HCT116 (cell line): ENCODE measurements around the gene MNT. TPM values are rescaled to one million over a fixed set of nuclear protein-coding genes. Genes with fewer than 3 reads are reported as not detected.

Source experiments
- ATAC-seq: fragments of 200-7000 bp; cut with Tn5 transposase; 2 replicates; pipeline ENCODE4 v1.9.1; 2020; ENCODE audit warnings: mild to moderate bottlenecking, moderate library complexity
- BruUV-seq: library from RNA; stranded (reverse); fragments of 400-500 nt; replicated peaks from 2 replicates; lab custom pipeline; 2021; lab: Mats Ljungman, UMichigan
- CTCF ChIA-PET: fragments of 300-600 bp; sonication (Branson Sonifier 250); formaldehyde crosslinking; loops from one replicate; lab custom pipeline; 2021; ENCODE audit warnings: antibody characterized with exemption; lab: Charles Lee
- POLR2A ChIA-PET: fragments of 300-600, 350-600 bp; sonication (Branson Sonifier 250); formaldehyde crosslinking; loops from one replicate; lab custom pipeline; 2021; ENCODE audit warnings: antibody characterized with exemption; lab: Charles Lee
- RAD21 ChIA-PET, 2 experiments: fragments of 300-600 bp; sonication (Branson Sonifier 250); formaldehyde crosslinking; loops; one replicate each; lab custom pipeline; 2023; ENCODE audit warnings: low total read pairs in 2 of 2; ENCODE audit not compliant: uncharacterized antibody in 2 of 2, unreplicated experiment in 2 of 2, low non-redundant PET in 1 of 2; lab: Charles Lee
- DNase-seq: peaks from one replicate; pipeline ENCODE4 v3.0.0-alpha.2; 2010; ENCODE audit warnings: low read depth, low spot score
- H2AFZ ChIP-seq: fragments of 200-600 bp; shearing (Covaris generic), sonication (generic); 2 replicates; pipeline ENCODE4 v1.6.1; 2017; ENCODE audit warnings: low read depth, mixed run types, mixed read lengths, antibody characterized with exemption, low read length; ENCODE audit not compliant: poor library complexity, severe bottlenecking
- H3K27ac ChIP-seq: 2 replicates; pipeline ENCODE4 v1.5.1; 2012; ENCODE audit warnings: low read depth, low read length
- H3K27me3 ChIP-seq: fragments of 200-600 bp; sonication (generic); 2 replicates; pipeline ENCODE4 v1.6.1; 2016; ENCODE audit warnings: mixed run types, low read length, mixed read lengths; ENCODE audit not compliant: insufficient read depth
- H3K36me3 ChIP-seq, 2 experiments: fragments of 200-500 bp in 1 of 2; fragments of 200-600 bp in 1 of 2; sonication (Bioruptor generic) in 1 of 2; sonication (generic) in 1 of 2; 2 replicates each; pipeline versions ENCODE4 v1.5.1 to v1.6.1; 2014 to 2016; ENCODE audit warnings: low read length in 2 of 2, inconsistent platforms in 1 of 2, mixed read lengths in 1 of 2, mixed run types in 1 of 2; ENCODE audit not compliant: insufficient read depth in 2 of 2, control insufficient read depth in 1 of 2
- H3K4me1 ChIP-seq, 2 experiments: fragments of 200-600 bp in 1 of 2; sonication (generic) in 1 of 2; 2 replicates each; pipeline versions ENCODE4 v1.5.1 to v1.6.1; 2012 to 2017; ENCODE audit warnings: low read length in 2 of 2, inconsistent platforms in 1 of 2, mild to moderate bottlenecking in 1 of 2, mixed read lengths in 1 of 2, mixed run types in 1 of 2, moderate library complexity in 1 of 2; ENCODE audit not compliant: insufficient read depth in 2 of 2, control insufficient read depth in 1 of 2
- H3K4me2 ChIP-seq: fragments of 200-600 bp; sonication (generic); 2 replicates; pipeline ENCODE4 v1.6.1; 2017; ENCODE audit warnings: mixed run types, low read length, mixed read lengths
- H3K4me3 ChIP-seq, 2 experiments: fragments of 200-600 bp in 1 of 2; sonication (generic) in 1 of 2; replicated peaks in 1 of 2; 2 replicates each; pipeline ENCODE4 v1.5.1; 2011 to 2016; ENCODE audit warnings: low read length in 2 of 2, control low read depth in 1 of 2, low read depth in 1 of 2, mild to moderate bottlenecking in 1 of 2, mixed read lengths in 1 of 2, mixed run types in 1 of 2
- H3K79me2 ChIP-seq: fragments of 200-600 bp; sonication (generic); 2 replicates; pipeline ENCODE4 v1.6.1; 2017; ENCODE audit warnings: mild to moderate bottlenecking, mixed run types, low read length, moderate library complexity, mixed read lengths; ENCODE audit not compliant: insufficient read depth
- H3K9ac ChIP-seq: fragments of 200-600 bp; sonication (generic); 2 replicates; pipeline ENCODE4 v1.6.1; 2016; ENCODE audit warnings: low read length, mixed read lengths
- H3K9me2 ChIP-seq: fragments of 200-600 bp; sonication (generic), shearing (Covaris generic); 2 replicates; pipeline ENCODE4 v1.6.1; 2017; ENCODE audit warnings: mixed run types, mild to moderate bottlenecking, moderate library complexity; ENCODE audit not compliant: insufficient read depth
- H3K9me3 ChIP-seq, 2 experiments: fragments of 200-500 bp in 1 of 2; fragments of 200-600 bp in 1 of 2; sonication (Bioruptor generic) in 1 of 2; sonication (generic) in 1 of 2; 2 replicates each; pipeline ENCODE4 v1.6.1; 2014 to 2017; ENCODE audit warnings: low read length in 2 of 2, mixed read lengths in 2 of 2, inconsistent platforms in 1 of 2, low read depth in 1 of 2, mild to moderate bottlenecking in 1 of 2, mixed run types in 1 of 2, moderate library complexity in 1 of 2; ENCODE audit not compliant: control insufficient read depth in 1 of 2, insufficient read depth in 1 of 2
- H4K20me1 ChIP-seq: fragments of 200-600 bp; sonication (generic), shearing (Covaris generic); 2 replicates; pipeline ENCODE4 v1.6.1; 2017; ENCODE audit warnings: mixed run types, mild to moderate bottlenecking, moderate library complexity; ENCODE audit not compliant: insufficient read depth
- CEBPB ChIP-seq: IDR thresholded peaks from 2 replicates; pipeline ENCODE4 v1.6.1; 2012; ENCODE audit warnings: low read depth
- ELF1 ChIP-seq: IDR thresholded peaks from 2 replicates; pipeline ENCODE4 v1.6.1; 2012; ENCODE audit warnings: low read depth, borderline replicate concordance
- EZH2 ChIP-seq: fragments of 200-600 bp; sonication (generic); IDR thresholded peaks from 2 replicates; pipeline ENCODE4 v1.6.1; 2017; ENCODE audit warnings: antibody characterized with exemption, mixed run types
- RAD21 ChIP-seq: IDR thresholded peaks from 2 replicates; pipeline ENCODE4 v1.6.1; 2012; ENCODE audit warnings: low read depth, mild to moderate bottlenecking
- SIN3A ChIP-seq: IDR thresholded peaks from 2 replicates; pipeline ENCODE4 v1.6.1; 2012; ENCODE audit warnings: low read depth
- SRF ChIP-seq: IDR thresholded peaks from 2 replicates; pipeline ENCODE4 v1.6.1; 2012; ENCODE audit warnings: low read depth
- TCF7L2 ChIP-seq: IDR thresholded peaks from 2 replicates; pipeline ENCODE4 v1.7.0; 2011; ENCODE audit warnings: borderline replicate concordance, inconsistent platforms; ENCODE audit not compliant: insufficient read depth, insufficient read length; ENCODE audit errors: extremely low read depth
- intact Hi-C: fragments of 100-400 bp; cut with micrococcal nuclease; formaldehyde crosslinking; loops from 2 replicates; pipeline ENCODE4 v1.10.0; 2022
- total RNA-seq: library from RNA; stranded (reverse); gene quantifications from one replicate; pipeline ENCODE4 v1.2.1, GENCODE V29; 2021; ENCODE audit not compliant: unreplicated experiment
- TF ChIP-seq, protein P1 (sequence below): IDR thresholded peaks from 2 replicates; pipeline ENCODE4 v1.6.1; 2012
- TF ChIP-seq, protein P2 (sequence below): IDR thresholded peaks from 2 replicates; pipeline ENCODE4 v1.6.1; 2012
- TF ChIP-seq, protein P3 (sequence below): IDR thresholded peaks from 2 replicates; pipeline ENCODE4 v1.6.1; 2012; ENCODE audit warnings: low read depth

MNT gene
- total RNA-seq, 1 experiment from 2014 or later: 37.0 TPM

DNA sequence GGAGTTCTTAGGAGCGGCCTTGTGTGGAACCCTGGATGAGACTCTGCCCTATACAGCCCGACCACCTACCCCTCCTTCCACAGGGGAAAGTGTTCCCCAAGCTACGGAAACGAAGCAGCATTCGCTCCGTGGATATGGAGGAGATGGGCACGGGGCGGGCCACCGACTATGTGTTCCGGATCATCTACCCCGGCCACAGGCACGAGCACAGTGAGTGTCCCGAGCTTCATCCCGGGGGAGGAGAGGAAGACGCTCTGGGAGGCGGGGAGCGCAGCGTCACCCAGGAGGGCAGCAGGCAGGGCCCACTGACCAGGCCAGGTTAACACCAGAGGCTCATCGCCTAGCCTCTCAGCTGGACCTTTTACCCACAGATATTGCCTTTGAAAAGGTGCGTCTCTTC, 35.7 kb downstream of the MNT start:
- no peaks in the 10 kb centered on the region for H4K20me1 ChIP-seq
- no peaks in the 10 kb centered on the region for H3K9me2 ChIP-seq
- H3K36me3 ChIP-seq: peaks cover 4 to 7% of the 10 kb centered on the region in 2 experiments; a peak in 2 of 4 replicates
- TF ChIP-seq, protein P1, sequence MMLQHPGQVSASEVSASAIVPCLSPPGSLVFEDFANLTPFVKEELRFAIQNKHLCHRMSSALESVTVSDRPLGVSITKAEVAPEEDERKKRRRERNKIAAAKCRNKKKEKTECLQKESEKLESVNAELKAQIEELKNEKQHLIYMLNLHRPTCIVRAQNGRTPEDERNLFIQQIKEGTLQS: no peak
- TF ChIP-seq SIN3A (no peak), TCF7L2 (no peak), ELF1 (no peak), EZH2 (no peak), CEBPB (no peak), SRF (no peak), RAD21 (no peak)
- TF ChIP-seq, protein P2, sequence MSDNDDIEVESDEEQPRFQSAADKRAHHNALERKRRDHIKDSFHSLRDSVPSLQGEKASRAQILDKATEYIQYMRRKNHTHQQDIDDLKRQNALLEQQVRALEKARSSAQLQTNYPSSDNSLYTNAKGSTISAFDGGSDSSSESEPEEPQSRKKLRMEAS: no peak
- TF ChIP-seq, protein P3, sequence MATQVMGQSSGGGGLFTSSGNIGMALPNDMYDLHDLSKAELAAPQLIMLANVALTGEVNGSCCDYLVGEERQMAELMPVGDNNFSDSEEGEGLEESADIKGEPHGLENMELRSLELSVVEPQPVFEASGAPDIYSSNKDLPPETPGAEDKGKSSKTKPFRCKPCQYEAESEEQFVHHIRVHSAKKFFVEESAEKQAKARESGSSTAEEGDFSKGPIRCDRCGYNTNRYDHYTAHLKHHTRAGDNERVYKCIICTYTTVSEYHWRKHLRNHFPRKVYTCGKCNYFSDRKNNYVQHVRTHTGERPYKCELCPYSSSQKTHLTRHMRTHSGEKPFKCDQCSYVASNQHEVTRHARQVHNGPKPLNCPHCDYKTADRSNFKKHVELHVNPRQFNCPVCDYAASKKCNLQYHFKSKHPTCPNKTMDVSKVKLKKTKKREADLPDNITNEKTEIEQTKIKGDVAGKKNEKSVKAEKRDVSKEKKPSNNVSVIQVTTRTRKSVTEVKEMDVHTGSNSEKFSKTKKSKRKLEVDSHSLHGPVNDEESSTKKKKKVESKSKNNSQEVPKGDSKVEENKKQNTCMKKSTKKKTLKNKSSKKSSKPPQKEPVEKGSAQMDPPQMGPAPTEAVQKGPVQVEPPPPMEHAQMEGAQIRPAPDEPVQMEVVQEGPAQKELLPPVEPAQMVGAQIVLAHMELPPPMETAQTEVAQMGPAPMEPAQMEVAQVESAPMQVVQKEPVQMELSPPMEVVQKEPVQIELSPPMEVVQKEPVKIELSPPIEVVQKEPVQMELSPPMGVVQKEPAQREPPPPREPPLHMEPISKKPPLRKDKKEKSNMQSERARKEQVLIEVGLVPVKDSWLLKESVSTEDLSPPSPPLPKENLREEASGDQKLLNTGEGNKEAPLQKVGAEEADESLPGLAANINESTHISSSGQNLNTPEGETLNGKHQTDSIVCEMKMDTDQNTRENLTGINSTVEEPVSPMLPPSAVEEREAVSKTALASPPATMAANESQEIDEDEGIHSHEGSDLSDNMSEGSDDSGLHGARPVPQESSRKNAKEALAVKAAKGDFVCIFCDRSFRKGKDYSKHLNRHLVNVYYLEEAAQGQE: no peak
- ChIA-PET CTCF (no interaction called here), RAD21 (no interaction called here), POLR2A (no interaction called here)
- intact Hi-C loops: no loop called here
- H3K4me1 ChIP-seq: peaks cover 8 to 13% of the 10 kb centered on the region in 2 experiments
- no peak for DNase-seq
- no TSS peak for BruUV-seq
- no peak overlapping the region for H3K9ac ChIP-seq
- H3K9me3 ChIP-seq: no peaks in the 10 kb centered on the region
- no peaks in the 10 kb centered on the region for H3K27me3 ChIP-seq
- no peak overlapping the region for H3K27ac ChIP-seq
- ATAC-seq: no peak
- H2AFZ ChIP-seq: no peak overlapping the region
- H3K4me3 ChIP-seq: no peak overlapping the region
- H3K79me2 ChIP-seq: no peaks in the 10 kb centered on the region
- H3K4me2 ChIP-seq: no peak overlapping the region
